HepG2 (cell line): ENCODE data around the gene VPS25. TPM values are rescaled to one million over a fixed set of nuclear protein-coding genes. Genes with fewer than 3 reads are reported as not detected.
A peak's percentile ranks its signal among the peaks of the same experiment; 100 is the strongest.

ENCODE experiments used
- ATAC-seq: fragments of 200-7000 bp; cut with Tn5 transposase; 3 replicates; pipeline ENCODE4 v1.9.1; 2020; ENCODE audit warnings: mild to moderate bottlenecking, moderate library complexity
- BruUV-seq: library from RNA; stranded (reverse); fragments of 400-500 nt; replicated peaks from 2 replicates; lab custom pipeline; 2021; lab: Mats Ljungman, UMichigan
- CTCF ChIA-PET: fragments of 300-600 bp; formaldehyde crosslinking; extraction: SDS; loops from one replicate; lab custom pipeline; 2021; ENCODE audit warnings: low total read pairs, inconsistent platforms, low intra/inter-chr PET ratio; lab: Yijun Ruan, JAX
- POLR2A ChIA-PET: fragments of 350-600 bp; sonication (Branson Sonifier 250); formaldehyde crosslinking; loops from one replicate; lab custom pipeline; 2020; ENCODE audit warnings: antibody characterized with exemption, inconsistent platforms; lab: Yijun Ruan, JAX
- DNase-seq: peaks from one replicate; pipeline ENCODE4 v3.0.0-alpha.2; 2015; ENCODE audit warnings: low spot score
- FAIRE-seq: peaks from 3 replicates; lab custom pipeline; 2011; peaks lifted over from hg19 to GRCh38; lab: Jason Lieb, UNC
- H2AFZ ChIP-seq: one replicate; pipeline ENCODE4 v1.6.1; 2011; ENCODE audit warnings: low read length, inconsistent platforms
- H3K27ac ChIP-seq: fragments of 300-600 bp; 3 replicates; pipeline ENCODE4 v1.8.0; 2011; ENCODE audit warnings: mixed run types, mild to moderate bottlenecking, mixed read lengths, low read length, inconsistent platforms; ENCODE audit not compliant: insufficient read depth; ENCODE audit errors: extremely low read length
- H3K27me3 ChIP-seq, 2 experiments: fragments of 200-600 bp in 1 of 2; 2 replicates in 1 of 2; 3 replicates in 1 of 2; pipeline versions ENCODE4 v1.6.0 to v1.8.0; 2011; ENCODE audit warnings: low read length in 2 of 2, mild to moderate bottlenecking in 2 of 2, moderate library complexity in 2 of 2, inconsistent platforms in 1 of 2; ENCODE audit not compliant: insufficient read depth in 2 of 2, control insufficient read depth in 1 of 2
- H3K36me3 ChIP-seq, 2 experiments: fragments of 200-600 bp in 1 of 2; replicated peaks in 1 of 2; 2 replicates in 1 of 2; 3 replicates in 1 of 2; pipeline versions ENCODE4 v1.5.1 to v1.8.0; 2011; ENCODE audit warnings: low read length in 2 of 2, inconsistent platforms in 1 of 2; ENCODE audit not compliant: insufficient read depth in 2 of 2, control insufficient read depth in 1 of 2
- H3K4me1 ChIP-seq: 2 replicates; pipeline ENCODE4 v1.5.1; 2012; ENCODE audit warnings: low read length, inconsistent platforms; ENCODE audit not compliant: insufficient read depth
- H3K4me2 ChIP-seq: 2 replicates; pipeline ENCODE4 v1.6.0; 2011; ENCODE audit warnings: low read depth, low read length, inconsistent platforms
- H3K4me3 ChIP-seq, 3 experiments: fragments of 200-600 bp in 1 of 3; sonication (generic), shearing (Covaris generic) in 1 of 3; replicated peaks in 1 of 3; 2 replicates each; pipeline ENCODE4 v1.5.1; 2011 to 2016; ENCODE audit warnings: low read length in 3 of 3, inconsistent platforms in 2 of 3, low read depth in 2 of 3, mild to moderate bottlenecking in 2 of 3, control low read depth in 1 of 3, mixed read lengths in 1 of 3; ENCODE audit not compliant: insufficient read depth in 1 of 3
- H3K79me2 ChIP-seq: one replicate; pipeline ENCODE4 v1.6.1; 2011; ENCODE audit warnings: low read length, inconsistent platforms; ENCODE audit not compliant: insufficient read depth
- H3K9ac ChIP-seq: 2 replicates; pipeline ENCODE4 v1.6.0; 2011; ENCODE audit warnings: mild to moderate bottlenecking, low read depth, low read length, inconsistent platforms; ENCODE audit not compliant: insufficient read depth
- H3K9me3 ChIP-seq: 2 replicates; pipeline ENCODE4 v1.5.1; 2012; ENCODE audit warnings: mild to moderate bottlenecking, low read length
- H4K20me1 ChIP-seq: 2 replicates; pipeline ENCODE4 v1.6.0; 2011; ENCODE audit warnings: inconsistent platforms, mild to moderate bottlenecking, low read length, moderate library complexity; ENCODE audit not compliant: insufficient read depth
- ATF7 ChIP-seq, 2 experiments: fragments of 450-650 bp in 1 of 2; sonication (generic) in 1 of 2; formaldehyde crosslinking in 1 of 2; IDR thresholded peaks; 2 replicates each; pipeline versions ENCODE4 v1.4.0 to v1.6.1; 2016 to 2020; ENCODE audit warnings: antibody characterized with exemption in 1 of 2, mild to moderate bottlenecking in 1 of 2, missing genetic modification reagents in 1 of 2
- E2F1 ChIP-seq: sonication (generic); formaldehyde crosslinking; IDR thresholded peaks from 2 replicates; pipeline ENCODE4 v1.5.0; 2020; ENCODE audit warnings: missing genetic modification reagents
- IRX3 ChIP-seq: sonication (generic); formaldehyde crosslinking; IDR thresholded peaks from 2 replicates; pipeline ENCODE4 v1.8.1; 2023; ENCODE audit warnings: mild to moderate bottlenecking, low read depth, missing genetic modification reagents, borderline replicate concordance
- MAF1 ChIP-seq: sonication (generic); formaldehyde crosslinking; IDR thresholded peaks from 2 replicates; pipeline ENCODE4 v1.5.0; 2020; ENCODE audit warnings: missing genetic modification reagents, borderline replicate concordance
- MTA1 ChIP-seq: sonication (generic); formaldehyde crosslinking; IDR thresholded peaks from 2 replicates; pipeline ENCODE4 v1.4.0; 2020; ENCODE audit warnings: missing genetic modification reagents, mild to moderate bottlenecking, borderline replicate concordance
- SMARCC2 ChIP-seq: fragments of 450-650 bp; IDR thresholded peaks from 2 replicates; pipeline ENCODE4 v1.6.1; 2017; ENCODE audit warnings: antibody characterized with exemption, mild to moderate bottlenecking
- SMYD3 ChIP-seq: sonication (generic); formaldehyde crosslinking; IDR thresholded peaks from 2 replicates; pipeline ENCODE4 v1.8.1; 2023; ENCODE audit warnings: mild to moderate bottlenecking, missing genetic modification reagents
- SRSF9 ChIP-seq: fragments of 200-400 bp; formaldehyde crosslinking; IDR thresholded peaks from 2 replicates; pipeline ENCODE4 v1.6.1; 2018; ENCODE audit warnings: borderline replicate concordance, mild to moderate bottlenecking, low read depth, low read length; ENCODE audit not compliant: insufficient read depth, poor library complexity, severe bottlenecking
- ZBTB39 ChIP-seq: sonication (generic); formaldehyde crosslinking; IDR thresholded peaks from 2 replicates; pipeline ENCODE4 v1.5.0; 2020; ENCODE audit warnings: missing genetic modification reagents
- ZNF143 ChIP-seq: sonication (generic); formaldehyde crosslinking; IDR thresholded peaks from 2 replicates; pipeline ENCODE4 v1.4.0; 2020; ENCODE audit warnings: missing genetic modification reagents
- ZNF207 ChIP-seq: fragments of 450-650 bp; IDR thresholded peaks from 2 replicates; pipeline ENCODE4 v1.6.1; 2016; ENCODE audit warnings: antibody characterized with exemption, borderline replicate concordance
- ZNF235 ChIP-seq: sonication (generic); formaldehyde crosslinking; IDR thresholded peaks from 2 replicates; pipeline ENCODE4 v1.8.1; 2023; ENCODE audit warnings: mild to moderate bottlenecking, missing genetic modification reagents, borderline replicate concordance
- ZNF775 ChIP-seq: sonication (generic); formaldehyde crosslinking; IDR thresholded peaks from 2 replicates; pipeline ENCODE4 v1.4.0; 2020; ENCODE audit warnings: missing genetic modification reagents, mild to moderate bottlenecking, moderate library complexity, borderline replicate concordance
- WGBS: methylation state at CpG from one replicate; pipeline ENCODE4 v1.1.6; 2017; ENCODE audit warnings: low lambda C conversion rate; 5-methylcytosine and 5-hydroxymethylcytosine counted together
- in situ Hi-C: cut with HindIII; loops from 2 replicates; pipeline ENCODE4 v1.10.0; 2017; ENCODE audit warnings: low pct_unique_long_range_greater_than_20kb; ENCODE audit not compliant: extremely low pct_ligation_motif_present
- intact Hi-C: fragments of 100-400 bp; cut with micrococcal nuclease; formaldehyde crosslinking; loops from one replicate; pipeline ENCODE4 v1.10.0; 2022; ENCODE audit not compliant: unreplicated experiment
- polyA plus RNA-seq, 8 experiments: library from polyadenylated mRNA; depleted of rRNA in 3 of 8; stranded (reverse) in 7 of 8; unstranded in 1 of 8; fragments of >200 nt; fragmentation: Illumina TruSeq in 4 of 8; extraction: Trizol in 4 of 8; gene quantifications; 2 replicates each; pipeline versions ENCODE4 v1.2.1 to v1.2.3, GENCODE V29; 2011 to 2016; ENCODE audit warnings: low read depth in 4 of 8, missing spikeins in 1 of 8, mixed read lengths in 1 of 8; ENCODE audit not compliant: insufficient read depth in 1 of 8
- total RNA-seq, 5 experiments: library from RNA; depleted of rRNA; stranded (reverse); fragments of >200 nt; fragmentation: Illumina TruSeq; extraction: Trizol; gene quantifications; 2 replicates each; pipeline ENCODE4 v1.2.3, GENCODE V29; 2016; ENCODE audit warnings: low read depth in 1 of 5
- TF ChIP-seq, protein P1 (sequence below): sonication (generic); formaldehyde crosslinking; IDR thresholded peaks from 2 replicates; pipeline ENCODE4 v1.9.0; 2021; ENCODE audit warnings: missing genetic modification reagents, borderline replicate concordance
- TF ChIP-seq, protein P2 (sequence below): sonication (generic); formaldehyde crosslinking; IDR thresholded peaks from 2 replicates; pipeline ENCODE4 v1.4.0; 2020; ENCODE audit warnings: missing genetic modification reagents

Gene VPS25
- total and polyA plus RNA-seq, 2 of the 13 experiments (the other 11 are each of a cell fraction or from before 2014, with no cell fraction given) = 161 to 249 TPM

DNA sequence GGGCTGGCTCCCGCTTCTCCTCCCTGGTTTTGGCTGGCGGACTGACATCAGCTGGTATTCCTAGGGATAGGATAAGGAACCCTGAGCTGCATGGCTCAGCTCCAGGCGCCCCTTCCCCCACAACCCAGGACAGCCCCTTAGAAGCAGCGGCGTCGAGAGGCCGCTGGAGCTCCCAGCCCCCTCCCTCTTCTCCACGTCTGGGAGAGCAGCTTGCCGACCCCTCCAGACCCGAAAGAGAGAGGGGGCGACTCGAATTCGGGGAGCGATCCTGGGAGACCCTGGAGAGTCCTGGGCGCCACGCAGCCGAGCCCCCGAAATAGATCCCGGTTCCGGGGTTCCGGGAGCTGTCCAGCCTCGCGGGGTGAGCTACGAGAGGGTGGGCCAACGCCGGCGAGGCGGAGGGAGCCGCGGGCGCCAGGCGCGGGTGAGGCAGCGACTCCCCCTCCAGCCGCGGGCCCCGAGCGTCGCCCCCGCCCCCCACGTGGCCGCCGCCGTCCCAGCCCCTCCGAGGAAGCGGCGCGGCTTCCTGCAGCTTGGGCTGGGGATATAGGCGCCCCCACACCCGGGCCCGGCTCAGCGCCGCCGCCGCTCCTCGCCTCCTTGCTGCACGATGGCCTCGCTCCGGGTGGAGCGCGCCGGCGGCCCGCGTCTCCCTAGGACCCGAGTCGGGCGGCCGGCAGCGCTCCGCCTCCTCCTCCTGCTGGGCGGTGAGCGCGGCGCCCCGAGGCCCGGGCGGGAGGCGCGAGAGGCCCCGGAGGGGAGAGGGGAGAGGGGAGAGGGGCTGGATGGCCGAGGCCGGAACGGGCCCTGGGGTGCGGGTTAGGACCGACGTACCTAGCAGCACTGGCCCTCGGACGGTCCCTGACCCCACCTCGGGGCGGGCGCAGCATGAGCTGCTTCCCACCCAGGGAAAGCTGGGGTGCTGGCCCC is 12.3 kb upstream of the VPS25 start, which contains the start of gene RAMP2:
TSS of gene RAMP2 (plus strand) at position 576 of the 930 bp plus-strand sequence. CDS start at position 611, 35 bp downstream.
- no TSS peak for BruUV-seq
- Histone ChIP-seq H3K27ac (no peak within 1 kb of the TSS), H3K4me3 (peak within 1 kb of the TSS; percentile 53 to 75 (median 59)), H3K9ac (peak within 1 kb of the TSS; percentile 64), H3K27me3 (peaks cover 0 to 12% of the 10 kb centered on the region in 2 experiments; a peak in 2 of 5 replicates), H2AFZ (peak within 1 kb of the TSS; percentile 18), H3K4me2 (peak within 1 kb of the TSS; percentile 90), H3K36me3 (no peaks in the 10 kb centered on the region), H4K20me1 (no peaks in the 10 kb centered on the region), H3K4me1 (peaks cover 53% of the 10 kb centered on the region), H3K9me3 (no peaks in the 10 kb centered on the region), H3K79me2 (no peaks in the 10 kb centered on the region)
- ChIA-PET POLR2A (interaction anchor here (0.7 to 5.6 kb wide), 13 partner anchors 9 to 237 kb away, joined by 3 to 63 read pairs (median 4); partner anchors contain the start of genes BECN1, COA3, EZH1 and RETREG3), CTCF (interaction anchor here (0.6 to 0.9 kb wide), 2 partner anchors 40 to 165 kb away, joined by 3 to 4 read pairs; no protein-coding TSS in a partner anchor)
- 2% methylated on average over 56 of the region's 92 CpGs for WGBS
- DNase-seq (no peak), FAIRE-seq (no peak), ATAC-seq (peak; percentile 58)
- in situ Hi-C loops (loop anchor here (5.0 kb wide), 1 partner anchor 39 kb away; no protein-coding TSS in a partner anchor), intact Hi-C loops (loop anchor here (5.0 kb wide), 1 partner anchor 184 kb away; the partner anchor contains the start of gene PSMC3IP)
- TF ChIP-seq SRSF9 = no peak
- TF ChIP-seq, protein P1, sequence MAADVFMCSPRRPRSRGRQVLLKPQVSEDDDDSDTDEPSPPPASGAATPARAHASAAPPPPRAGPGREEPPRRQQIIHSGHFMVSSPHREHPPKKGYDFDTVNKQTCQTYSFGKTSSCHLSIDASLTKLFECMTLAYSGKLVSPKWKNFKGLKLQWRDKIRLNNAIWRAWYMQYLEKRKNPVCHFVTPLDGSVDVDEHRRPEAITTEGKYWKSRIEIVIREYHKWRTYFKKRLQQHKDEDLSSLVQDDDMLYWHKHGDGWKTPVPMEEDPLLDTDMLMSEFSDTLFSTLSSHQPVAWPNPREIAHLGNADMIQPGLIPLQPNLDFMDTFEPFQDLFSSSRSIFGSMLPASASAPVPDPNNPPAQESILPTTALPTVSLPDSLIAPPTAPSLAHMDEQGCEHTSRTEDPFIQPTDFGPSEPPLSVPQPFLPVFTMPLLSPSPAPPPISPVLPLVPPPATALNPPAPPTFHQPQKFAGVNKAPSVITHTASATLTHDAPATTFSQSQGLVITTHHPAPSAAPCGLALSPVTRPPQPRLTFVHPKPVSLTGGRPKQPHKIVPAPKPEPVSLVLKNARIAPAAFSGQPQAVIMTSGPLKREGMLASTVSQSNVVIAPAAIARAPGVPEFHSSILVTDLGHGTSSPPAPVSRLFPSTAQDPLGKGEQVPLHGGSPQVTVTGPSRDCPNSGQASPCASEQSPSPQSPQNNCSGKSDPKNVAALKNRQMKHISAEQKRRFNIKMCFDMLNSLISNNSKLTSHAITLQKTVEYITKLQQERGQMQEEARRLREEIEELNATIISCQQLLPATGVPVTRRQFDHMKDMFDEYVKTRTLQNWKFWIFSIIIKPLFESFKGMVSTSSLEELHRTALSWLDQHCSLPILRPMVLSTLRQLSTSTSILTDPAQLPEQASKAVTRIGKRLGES (CRISPR knock-in tag) = no peak
- no peak for TF ChIP-seq ZNF207
- TF ChIP-seq, protein P2, sequence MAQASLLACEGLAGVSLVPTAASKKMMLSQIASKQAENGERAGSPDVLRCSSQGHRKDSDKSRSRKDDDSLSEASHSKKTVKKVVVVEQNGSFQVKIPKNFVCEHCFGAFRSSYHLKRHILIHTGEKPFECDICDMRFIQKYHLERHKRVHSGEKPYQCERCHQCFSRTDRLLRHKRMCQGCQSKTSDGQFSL (CRISPR knock-in tag) = no peak
- TF ChIP-seq E2F1 = no peak
- TF ChIP-seq ZNF775 (CRISPR knock-in tag) = no peak
- TF ChIP-seq MTA1 (CRISPR knock-in tag) = no peak
- no peak for TF ChIP-seq MAF1 (CRISPR knock-in tag)
- TF ChIP-seq ZNF143 (CRISPR knock-in tag) = no peak
- peak; percentile 44; the same call in 1 of the 2 replicates for TF ChIP-seq ZBTB39 (CRISPR knock-in tag)
- TF ChIP-seq SMARCC2 = no peak
- TF ChIP-seq IRX3 (CRISPR knock-in tag) = peak; percentile 73; the same call in 1 of the 2 replicates
- no peak for TF ChIP-seq SMYD3 (CRISPR knock-in tag)
- TF ChIP-seq ATF7 (IDR thresholded peaks at IDR 0.05) = no peak
- TF ChIP-seq ATF7 (CRISPR knock-in tag; IDR thresholded peaks at IDR 0.05) = 0 out of 2 replicates have a peak, but pooled peaks have one; percentile 0
- TF ChIP-seq ZNF235 (CRISPR knock-in tag) = no peak
